ENCODE measurements around the gene SWSAP1. TPM values are rescaled to one million over a fixed set of nuclear protein-coding genes. Genes with fewer than 3 reads are reported as not detected.
"Not testable (repeated sequence)": the region's sequence is repeated elsewhere in the genome, so short reads cannot be mapped to it uniquely, and the experiment has no call there.

The SWSAP1 gene
- total RNA-seq, 2 donors from 2014 or later = 3.0 to 4.6 TPM

DNA sequence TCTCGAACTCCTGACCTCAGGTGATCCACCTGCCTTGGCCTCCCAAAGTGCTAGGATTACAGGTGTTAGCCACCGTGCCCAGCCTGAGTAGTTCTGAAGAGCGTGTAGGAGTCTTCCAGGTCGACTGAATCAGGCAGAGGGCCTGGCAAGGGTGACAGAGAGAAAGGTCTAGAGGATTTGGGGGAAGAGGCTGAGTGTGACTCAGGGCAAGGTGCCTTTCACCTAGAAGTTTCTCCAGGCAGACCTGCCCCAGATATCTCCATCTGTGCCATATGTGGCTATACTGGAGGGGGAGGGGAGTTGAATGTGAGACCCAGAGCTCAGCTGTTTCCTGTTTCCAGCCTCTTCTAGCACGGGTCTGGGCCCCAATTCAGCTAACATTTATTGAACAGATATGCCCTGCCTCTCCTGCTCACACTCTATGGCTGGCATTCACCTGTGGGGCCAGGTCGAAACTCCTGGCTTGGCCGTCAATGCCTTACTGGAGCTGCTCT lies 26.9 kb upstream of the SWSAP1 start:
- Histone ChIP-seq H3K9ac (ENCODE audit: low read depth in 2 of 2, low read length in 2 of 2) (no peak overlapping the region), H3K27me3 (no peaks in the 10 kb centered on the region), H3K4me3 (no peak overlapping the region), H3K4me1 (no peaks in the 10 kb centered on the region), H3K9me3 (no peaks in the 10 kb centered on the region), H3K36me3 (no peaks in the 10 kb centered on the region), H3K27ac (no peak overlapping the region)
- TF ChIP-seq, protein P1, sequence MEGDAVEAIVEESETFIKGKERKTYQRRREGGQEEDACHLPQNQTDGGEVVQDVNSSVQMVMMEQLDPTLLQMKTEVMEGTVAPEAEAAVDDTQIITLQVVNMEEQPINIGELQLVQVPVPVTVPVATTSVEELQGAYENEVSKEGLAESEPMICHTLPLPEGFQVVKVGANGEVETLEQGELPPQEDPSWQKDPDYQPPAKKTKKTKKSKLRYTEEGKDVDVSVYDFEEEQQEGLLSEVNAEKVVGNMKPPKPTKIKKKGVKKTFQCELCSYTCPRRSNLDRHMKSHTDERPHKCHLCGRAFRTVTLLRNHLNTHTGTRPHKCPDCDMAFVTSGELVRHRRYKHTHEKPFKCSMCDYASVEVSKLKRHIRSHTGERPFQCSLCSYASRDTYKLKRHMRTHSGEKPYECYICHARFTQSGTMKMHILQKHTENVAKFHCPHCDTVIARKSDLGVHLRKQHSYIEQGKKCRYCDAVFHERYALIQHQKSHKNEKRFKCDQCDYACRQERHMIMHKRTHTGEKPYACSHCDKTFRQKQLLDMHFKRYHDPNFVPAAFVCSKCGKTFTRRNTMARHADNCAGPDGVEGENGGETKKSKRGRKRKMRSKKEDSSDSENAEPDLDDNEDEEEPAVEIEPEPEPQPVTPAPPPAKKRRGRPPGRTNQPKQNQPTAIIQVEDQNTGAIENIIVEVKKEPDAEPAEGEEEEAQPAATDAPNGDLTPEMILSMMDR (IDR thresholded peaks at IDR 0.05) = no peak
- no peak for DNase-seq
- intact Hi-C loops (cut with DNase I) = no loop called here

DNA sequence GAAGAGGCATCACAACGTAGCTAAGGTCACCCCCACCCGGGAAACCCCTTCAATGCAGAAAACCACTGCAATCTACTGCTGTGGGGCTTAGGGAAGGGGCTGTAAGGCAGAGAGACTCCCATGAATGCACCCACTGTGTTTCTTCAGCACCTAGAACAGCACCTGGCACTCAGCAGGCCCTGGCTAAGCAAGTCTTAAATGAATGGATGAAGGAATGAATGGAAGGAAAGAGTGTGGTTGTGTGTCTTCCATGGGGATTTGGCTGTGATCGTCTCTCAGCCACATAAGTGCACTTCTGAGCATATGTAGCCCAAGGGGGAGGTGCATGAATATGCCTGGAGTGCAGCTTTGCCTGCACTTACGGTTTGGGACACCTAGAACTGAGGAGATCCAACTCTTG lies 25.3 kb upstream of the SWSAP1 start:
- H3K4me3 ChIP-seq = no peak overlapping the region
- intact Hi-C loops (cut with DNase I) = no loop called here
- no peak overlapping the region for H3K9ac ChIP-seq (ENCODE audit: low read depth in 2 of 2, low read length in 2 of 2)
- H3K27ac ChIP-seq = no peak overlapping the region
- H3K9me3 ChIP-seq = no peaks in the 10 kb centered on the region
- no peaks in the 10 kb centered on the region for H3K27me3 ChIP-seq
- DNase-seq = no peak
- TF ChIP-seq, protein P1 (IDR thresholded peaks at IDR 0.05) = no peak
- H3K4me1 ChIP-seq = no peaks in the 10 kb centered on the region
- no peaks in the 10 kb centered on the region for H3K36me3 ChIP-seq

DNA sequence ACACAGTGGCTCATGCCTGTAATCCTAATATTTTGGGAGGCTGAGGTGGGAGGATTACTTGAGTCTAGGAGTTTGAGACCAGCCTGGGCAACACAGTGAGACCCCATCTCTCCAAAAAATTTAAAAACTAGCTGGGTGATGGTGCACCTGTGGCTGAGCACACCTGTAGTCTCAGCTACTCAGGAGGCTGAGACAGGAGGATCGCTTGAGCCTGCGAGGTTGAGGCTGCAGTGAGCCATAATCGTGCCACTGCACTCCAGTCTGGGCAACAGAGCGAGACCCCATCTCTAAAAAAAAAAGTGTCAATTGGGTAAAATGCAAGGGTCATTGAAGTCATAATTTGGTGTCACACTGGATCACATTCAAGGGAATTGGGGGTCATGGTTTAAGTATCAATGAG lies 20.4 kb upstream of the SWSAP1 start:
- H3K9ac ChIP-seq (ENCODE audit: low read depth in 2 of 2, low read length in 2 of 2); intact Hi-C loops (cut with DNase I); H3K27me3 ChIP-seq; DNase-seq; H3K27ac ChIP-seq; H3K36me3 ChIP-seq; H3K9me3 ChIP-seq; H3K4me1 ChIP-seq; H3K4me3 ChIP-seq: not testable (repeated sequence)

DNA sequence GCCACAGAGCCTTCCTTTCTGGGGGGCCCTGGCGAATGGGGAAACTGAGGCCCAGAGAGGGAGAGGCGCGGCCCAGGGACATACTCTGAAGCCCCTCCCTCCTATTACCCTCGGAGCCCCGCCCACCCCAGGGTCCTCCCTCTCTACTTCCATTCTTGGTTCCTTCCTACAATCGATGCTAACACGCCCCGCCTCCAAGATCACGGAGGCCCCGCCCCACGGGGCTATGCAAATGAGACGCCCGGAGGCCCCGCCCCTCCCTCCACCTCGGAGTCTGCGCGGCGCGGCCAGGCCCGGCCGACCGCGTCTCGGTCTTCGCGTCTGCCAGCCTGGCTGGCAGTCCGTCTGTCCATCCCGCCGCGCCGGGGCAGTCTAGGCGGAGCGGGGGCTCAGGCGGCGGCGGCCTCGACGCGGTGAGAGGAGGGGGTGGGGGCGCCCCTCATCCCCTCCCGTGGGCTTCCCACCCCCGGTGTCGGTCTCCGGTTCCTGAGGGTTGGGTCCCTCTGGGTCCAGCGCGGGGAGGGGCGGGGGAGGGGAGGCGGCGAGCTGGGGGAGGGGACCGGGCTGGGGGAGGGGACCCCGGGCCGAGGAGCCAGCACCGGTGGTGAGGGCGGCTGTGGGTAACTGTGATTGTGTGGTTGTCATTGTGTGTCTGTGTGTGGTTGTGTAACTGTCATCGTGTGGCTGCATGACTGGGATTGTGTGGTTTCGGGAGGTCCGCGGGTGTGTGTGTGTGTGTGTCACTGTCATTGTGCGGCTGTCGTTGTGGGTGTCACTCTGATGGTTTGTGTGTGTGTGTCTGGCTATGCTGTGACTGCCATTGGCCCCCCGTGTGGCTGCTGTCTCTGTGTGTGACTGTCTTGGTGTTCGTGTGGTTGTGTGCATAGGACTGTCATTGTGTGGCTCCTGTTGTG lies 19.0 kb upstream of the SWSAP1 start, which contains the start of gene PLPPR2:
Gene PLPPR2 (plus strand): TSS at position 273 of the 914 bp plus-strand sequence. CDS start 2,242 bp downstream, outside the sequence.
- Histone ChIP-seq H3K27ac (no peak within 1 kb of the TSS), H3K4me1 (no peaks in the 10 kb centered on the region), H3K27me3 (no peaks in the 10 kb centered on the region), H3K36me3 (no peaks in the 10 kb centered on the region), H3K9ac (ENCODE audit: low read depth in 2 of 2, low read length in 2 of 2) (peak within 1 kb of the TSS; percentile 38 to 55), H3K9me3 (no peaks in the 10 kb centered on the region), H3K4me3 (peak within 1 kb of the TSS; percentile 50)
- peak; percentile 93 for DNase-seq
- TF ChIP-seq, protein P1 (IDR thresholded peaks at IDR 0.05) = no peak
- intact Hi-C loops (cut with DNase I) = no loop called here

DNA sequence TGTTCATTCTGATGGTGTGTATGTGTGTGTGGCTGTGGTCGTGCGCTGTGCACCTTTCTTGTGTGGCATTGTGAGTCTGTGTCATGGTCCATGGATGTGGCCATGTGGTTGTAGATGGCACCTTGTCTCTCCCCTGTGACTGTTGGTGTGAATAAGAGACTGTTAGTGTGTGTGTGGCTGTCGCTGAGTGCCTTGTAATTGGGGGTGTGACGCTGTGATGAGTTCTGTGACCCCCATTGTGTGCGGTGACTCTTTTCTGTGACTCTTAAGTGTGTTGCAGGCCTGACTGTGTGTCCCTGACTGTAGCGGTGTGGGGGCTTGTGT lies 18.4 kb upstream of the SWSAP1 start:
- Histone ChIP-seq H3K27me3 (no peaks in the 10 kb centered on the region), H3K27ac (no peak overlapping the region), H3K9ac (ENCODE audit: low read depth in 2 of 2, low read length in 2 of 2) (peak overlapping the region in 1 of 2 donors; percentile 38), H3K9me3 (no peaks in the 10 kb centered on the region), H3K36me3 (no peaks in the 10 kb centered on the region), H3K4me1 (no peaks in the 10 kb centered on the region), H3K4me3 (peak overlapping the region; percentile 50)
- DNase-seq = no peak
- intact Hi-C loops (cut with DNase I) = no loop called here
- TF ChIP-seq, protein P1 (IDR thresholded peaks at IDR 0.05) = no peak
